ENCODE results near the gene MGAT4B.
A peak's percentile ranks its signal among the peaks of the same experiment; 100 is the strongest.
"Not testable (repeated sequence)": the region's sequence is repeated elsewhere in the genome, so short reads cannot be mapped to it uniquely, and the experiment has no call there.

The MGAT4B gene

DNA sequence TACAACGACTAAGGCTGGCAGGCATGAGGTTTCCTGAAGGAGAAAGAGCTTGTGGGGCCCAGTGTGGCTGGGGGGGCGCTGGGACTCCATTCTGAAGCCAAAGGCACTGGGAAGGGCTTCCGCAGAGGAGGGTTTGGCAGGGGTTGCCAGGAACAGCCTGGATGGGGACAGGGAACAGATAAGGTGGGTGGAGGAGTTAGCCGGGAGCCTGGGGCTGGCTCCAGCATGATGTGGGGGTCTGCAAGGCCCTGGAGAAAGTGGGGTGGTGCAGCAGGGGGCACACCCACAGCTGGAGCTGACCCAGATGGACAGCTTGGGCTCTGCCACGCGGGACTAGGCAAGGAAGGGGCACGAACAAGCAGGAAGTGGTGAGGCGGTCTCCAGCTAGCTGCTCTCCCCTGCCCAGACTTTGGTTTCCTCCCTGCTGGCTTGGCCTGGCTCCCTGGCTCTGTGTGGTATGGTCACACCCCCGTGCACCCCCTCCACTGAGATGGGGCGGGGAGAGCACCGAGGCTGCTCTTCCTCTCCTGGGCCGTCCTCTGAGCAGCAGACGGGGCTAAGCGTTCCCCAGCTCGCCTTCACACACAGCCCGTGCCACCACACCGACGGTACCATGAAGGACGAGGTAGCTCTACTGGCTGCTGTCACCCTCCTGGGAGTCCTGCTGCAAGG, 13.1 kb downstream of the MGAT4B start, which contains the start of gene LTC4S:
TSS of gene LTC4S (plus strand) at position 519 of the 672 bp plus-strand sequence. CDS start at position 614, 95 bp downstream.
- DNase-seq: peak; percentile 51

DNA sequence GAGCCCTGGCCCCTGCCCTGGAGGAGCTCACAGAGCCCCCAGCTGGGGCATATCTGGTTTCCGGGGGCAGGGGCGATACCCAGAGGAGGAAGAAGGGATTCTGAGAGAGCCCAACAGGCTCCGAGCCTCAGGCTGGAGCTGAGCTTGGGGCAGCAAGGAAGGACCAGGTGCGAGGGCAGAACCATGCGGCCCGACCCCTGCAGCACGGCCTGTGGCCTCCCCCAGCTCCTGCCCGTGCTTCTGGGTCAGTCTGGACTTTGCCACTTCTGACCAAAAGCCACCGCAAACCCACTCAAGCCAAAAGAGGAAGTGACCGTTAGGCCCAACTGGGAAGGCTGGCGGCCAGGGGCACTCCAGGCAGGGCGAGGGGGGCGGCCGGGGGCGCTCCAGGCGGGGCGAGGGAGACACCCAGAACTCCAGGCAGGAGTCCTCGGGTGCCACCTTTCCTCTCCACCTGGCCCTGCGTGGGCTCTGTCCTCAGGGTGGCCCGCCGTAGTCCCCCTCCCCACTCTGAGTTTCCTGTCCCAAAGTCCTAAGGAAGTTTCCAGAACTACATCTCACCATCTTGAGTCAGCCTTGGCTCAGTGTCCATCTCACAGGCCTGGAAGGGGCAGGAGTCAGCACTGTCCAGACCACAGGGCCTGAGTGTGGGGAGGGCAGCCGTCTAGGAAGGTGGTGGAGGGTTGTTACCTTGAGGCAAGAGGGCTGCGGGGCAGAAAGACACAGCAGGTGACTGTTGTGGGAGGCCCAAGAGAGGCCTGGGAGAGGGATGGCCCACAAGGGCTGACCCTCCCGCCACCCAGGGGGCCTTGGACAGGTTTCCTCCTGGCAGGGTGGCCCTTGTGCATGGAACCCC, 13.8 kb downstream of the MGAT4B start:
- no peak for DNase-seq

DNA sequence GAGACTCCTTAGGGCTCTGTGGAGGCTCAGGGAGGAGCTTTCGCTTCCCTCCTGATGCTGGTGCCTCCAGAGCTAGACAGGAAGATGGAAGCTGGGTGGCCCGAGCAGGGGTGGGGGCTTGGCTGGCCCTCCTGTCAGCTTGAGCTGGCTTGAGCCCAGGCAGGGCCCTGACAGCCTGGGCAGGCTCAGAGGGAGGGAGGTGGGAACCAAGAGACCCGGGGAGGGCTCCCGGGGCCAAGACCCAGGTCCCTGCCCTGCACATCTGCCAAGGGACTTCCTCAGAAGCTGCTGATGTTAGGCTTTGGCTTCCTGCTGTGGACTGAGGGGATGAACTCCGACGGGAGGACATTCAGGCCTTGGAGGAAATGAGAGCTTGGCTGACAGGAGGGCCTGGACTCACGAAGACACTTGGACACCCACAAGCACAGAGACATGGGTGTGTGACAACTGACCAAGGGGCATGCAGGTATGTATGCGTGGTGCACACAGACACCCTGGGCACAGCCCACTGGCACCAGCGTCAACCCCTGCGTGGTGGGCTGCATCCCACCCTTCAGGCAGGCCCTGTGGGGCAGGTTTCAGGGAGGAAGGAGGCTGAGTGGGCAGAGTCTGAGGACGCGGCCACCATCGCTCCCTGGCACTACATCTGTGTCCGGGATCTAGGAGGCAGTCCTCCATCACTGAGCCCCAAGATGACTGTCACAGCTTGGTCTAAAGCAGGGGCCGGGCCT, 14.6 kb downstream of the MGAT4B start:
- no peak for DNase-seq

DNA sequence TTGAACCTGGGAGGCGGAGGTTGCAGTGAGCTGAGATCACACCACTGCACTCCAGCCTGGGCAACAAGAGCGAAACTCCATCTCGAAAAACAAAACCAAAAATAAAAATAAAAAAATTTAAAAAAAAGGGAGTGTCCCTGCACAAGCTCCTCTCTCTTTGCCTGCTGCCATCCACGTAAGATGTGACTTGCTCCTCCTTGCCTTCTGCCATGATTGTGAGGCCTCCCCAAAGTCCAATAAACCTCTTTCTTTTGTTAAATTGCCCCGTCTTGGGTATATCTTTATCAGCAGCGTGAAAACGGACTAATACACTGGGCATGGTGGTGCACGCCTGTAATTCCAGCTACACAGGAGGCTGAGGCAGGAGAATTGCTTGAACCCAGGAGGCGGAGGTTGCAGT, 17.4 kb downstream of the MGAT4B start:
- not testable (repeated sequence) for DNase-seq

DNA sequence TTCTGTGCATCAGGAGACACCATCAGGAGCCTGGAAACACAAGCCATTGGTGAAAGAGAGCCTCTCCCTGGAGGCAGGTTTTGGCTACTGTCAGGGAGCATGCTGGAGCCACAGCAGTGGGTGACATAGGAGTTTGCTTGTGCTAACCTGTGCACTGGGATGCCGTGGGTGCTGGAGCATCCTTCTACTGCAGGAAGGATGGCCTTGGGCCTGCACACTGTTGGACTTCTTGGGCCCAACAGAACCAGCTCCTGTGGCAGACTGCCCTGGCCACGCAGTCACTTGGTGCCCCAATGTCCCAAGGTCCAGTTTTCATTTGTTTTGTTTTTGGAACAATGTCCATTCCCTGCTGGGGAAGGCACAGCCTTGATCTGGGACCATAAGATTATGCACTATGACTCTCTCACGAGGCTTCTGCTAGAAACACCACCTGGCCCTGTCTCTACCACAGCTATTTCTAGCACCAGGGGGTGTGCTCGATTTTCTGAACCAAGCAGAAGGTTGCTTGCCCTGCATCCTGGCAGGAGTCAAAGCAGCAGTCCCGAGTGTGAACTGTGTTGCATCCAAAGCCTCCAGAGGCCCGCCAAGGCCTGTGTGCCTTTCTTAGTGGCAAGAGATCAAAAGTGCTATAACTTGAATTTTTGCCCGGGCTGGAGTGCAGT, 18.3 kb downstream of the MGAT4B start:
- DNase-seq: no peak

DNA sequence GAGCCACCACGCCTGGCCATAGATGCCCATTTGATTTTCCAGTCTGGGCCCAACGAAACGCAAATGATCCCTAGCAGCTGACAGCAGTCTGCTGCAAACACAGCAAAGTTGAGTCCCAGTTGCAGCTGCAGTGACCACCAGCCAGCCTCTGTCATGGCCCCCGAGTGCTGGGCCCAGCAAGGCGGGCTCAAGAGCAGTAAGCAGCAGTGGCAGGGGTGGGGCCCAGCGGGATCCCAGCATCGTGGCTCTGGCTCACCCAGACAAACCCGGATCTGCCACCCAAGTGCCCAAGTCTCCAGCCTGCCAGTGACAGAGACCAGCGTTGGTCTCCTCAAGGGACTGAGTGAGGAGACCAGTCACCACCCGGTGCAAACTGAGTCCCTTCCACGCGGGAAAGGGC, 19.8 kb downstream of the MGAT4B start:
- no peak for DNase-seq

DNA sequence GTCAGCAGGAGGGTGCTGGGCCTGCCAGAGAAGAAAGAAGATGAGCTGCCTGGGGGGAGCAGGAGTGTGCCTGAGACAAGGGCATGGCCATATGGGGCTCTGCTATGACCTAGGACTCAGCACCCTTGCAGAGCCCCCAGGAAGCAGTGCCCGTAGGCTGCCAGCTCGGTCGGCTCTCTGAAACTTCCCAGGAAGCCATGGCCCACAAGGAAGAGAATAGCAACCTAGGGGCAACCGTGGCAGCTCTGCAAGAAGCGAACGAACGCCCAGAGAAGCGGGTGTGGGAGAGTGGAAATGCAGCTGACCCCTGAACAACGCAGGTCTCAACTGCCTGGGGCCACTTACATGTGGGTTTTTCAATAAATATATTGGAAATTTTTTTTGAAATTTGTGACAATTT, 23.5 kb downstream of the MGAT4B start:
- DNase-seq: no peak

DNA sequence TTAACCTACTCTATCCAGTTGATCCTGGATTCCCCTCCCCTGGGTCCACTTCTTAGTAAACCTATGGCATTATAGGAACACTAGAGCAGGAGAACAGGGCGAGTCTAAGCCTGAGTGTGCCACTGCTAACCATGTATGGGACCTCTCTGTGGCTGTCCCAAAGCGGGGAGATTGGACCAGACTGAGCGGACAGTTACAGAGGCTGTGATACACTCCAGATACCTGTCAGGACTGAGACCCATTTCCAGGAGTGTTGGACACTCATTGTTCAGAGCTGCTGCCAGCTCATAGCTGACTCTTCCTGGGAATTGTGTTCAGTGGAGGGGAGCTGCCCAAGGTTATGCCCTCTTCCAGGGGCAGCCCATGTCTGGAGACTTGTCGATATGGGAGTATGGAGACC, 24.8 kb downstream of the MGAT4B start:
- DNase-seq: no peak

DNA sequence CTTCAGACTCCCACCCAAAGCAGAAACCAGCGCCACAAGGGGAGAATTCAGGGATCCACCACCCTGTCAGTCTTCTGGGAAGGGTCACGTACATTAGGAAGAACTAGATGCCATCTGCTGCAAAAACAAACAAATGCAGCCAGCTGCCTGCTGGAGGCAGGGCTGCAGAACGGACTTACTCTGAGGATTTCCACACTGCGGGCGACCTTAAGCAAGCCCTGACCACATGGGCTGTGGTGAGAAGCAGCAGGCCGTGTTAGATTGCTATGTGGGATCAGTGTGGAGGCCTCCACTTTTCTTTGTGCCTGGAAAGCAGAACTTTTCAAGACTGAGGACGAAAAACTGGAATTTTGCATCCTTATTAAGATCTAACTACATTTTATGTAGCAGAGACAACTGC, 26.3 kb downstream of the MGAT4B start:
- no peak for DNase-seq

DNA sequence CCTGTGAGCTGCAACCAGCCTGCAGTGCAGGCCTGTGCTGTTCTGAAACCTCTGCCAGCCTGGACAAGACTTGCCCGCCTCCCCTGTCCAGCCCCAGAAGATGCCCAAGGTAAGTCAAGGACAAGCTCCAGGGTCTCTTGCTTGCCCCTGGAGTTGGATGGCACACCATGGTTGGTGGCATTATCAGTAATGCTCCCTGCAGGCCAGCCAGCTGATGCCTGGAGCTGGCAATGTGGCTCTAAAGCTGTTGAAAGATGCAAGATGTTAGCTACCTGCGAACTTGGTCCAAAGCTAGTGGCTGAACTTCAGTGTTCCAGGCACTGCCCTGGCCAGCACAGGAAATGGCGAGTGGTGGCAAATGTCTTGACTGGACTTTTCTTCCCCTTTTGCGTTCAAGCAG, 26.8 kb downstream of the MGAT4B start:
- no peak for DNase-seq

DNA sequence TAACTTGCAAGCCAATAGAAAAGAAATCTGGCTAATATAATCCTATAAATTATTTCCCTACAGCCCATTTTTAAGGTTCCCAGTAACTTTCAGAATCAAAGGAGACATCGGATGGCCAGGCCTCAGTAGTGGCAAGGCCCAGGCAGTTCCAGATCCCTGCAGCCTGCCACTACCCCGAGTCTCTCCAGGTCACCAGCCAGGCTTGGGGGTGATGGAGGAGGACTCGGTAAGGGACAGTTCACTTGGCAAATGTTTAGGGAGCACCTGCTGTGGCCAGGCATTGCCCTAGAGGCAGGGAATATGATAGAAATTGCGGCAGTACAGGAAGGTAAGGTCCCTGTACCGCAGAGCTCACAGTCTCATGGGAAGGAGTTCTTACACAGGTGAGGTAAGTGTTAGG, 28.1 kb downstream of the MGAT4B start:
- DNase-seq: no peak

DNA sequence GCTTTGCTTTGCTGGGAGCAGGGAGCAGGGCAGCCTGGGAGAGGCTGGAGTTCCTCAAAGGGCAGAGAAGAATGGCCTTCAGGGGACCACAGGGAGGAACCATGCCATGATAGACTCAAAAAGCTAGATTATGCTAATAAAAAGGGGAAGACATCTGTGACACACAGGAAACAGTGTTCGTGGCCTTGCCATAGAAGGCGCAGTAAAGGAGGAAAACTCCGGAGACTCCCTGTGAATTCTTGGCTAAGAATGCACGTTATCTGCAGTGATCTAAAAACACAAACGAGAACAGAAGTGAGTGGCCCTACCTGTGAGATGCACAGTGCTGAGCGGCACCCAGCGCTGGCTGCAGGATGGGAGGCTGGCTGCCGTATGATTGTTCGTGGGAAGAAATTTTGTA, 28.8 kb downstream of the MGAT4B start:
- no peak for DNase-seq

DNA sequence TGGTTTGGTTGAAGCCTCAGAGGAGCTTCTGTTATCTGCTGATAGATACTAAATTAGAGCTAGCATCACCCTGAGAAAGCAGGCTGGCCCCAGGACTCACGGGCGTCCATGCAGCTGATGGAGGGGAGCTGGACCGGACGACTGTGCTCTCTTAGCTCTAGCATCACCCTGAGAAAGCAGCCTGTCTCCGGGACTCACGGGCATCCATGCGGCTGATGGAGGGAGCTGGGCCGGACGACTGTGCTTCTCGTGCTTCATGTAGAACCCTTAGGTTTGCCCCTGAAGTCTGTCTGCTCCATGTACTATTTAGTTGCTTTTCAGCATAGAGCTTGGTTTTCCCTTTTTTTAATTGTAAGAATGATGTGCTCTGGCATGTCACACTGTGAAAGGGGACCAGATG, 29.2 kb downstream of the MGAT4B start:
- no peak for DNase-seq

DNA sequence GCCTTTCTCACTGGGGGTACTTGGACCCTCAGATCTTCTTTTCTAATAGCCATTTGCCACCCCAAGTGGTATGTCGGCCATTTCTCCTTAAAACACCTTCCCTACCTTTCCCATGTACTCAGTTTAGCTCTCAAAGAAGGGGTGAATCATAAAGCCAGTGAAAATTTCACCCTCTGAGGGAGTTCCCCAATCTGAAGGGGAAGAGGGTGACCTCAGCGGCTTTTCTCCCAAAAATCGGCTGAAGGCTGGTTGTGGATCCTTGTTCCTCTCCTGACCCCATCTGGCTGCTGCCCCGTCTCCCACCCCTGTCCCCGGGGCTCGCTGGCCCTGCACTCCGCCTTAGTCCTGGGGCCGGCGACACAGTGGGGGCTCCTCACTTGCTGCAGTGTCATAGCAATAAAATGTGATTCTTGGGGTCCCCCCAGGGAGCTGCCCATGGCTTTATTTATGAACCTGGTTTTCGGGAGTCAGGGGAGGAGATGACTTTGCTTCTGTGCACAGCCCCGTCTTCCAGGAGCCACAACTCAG, 30.2 kb downstream of the MGAT4B start:
- DNase-seq: no peak

DNA sequence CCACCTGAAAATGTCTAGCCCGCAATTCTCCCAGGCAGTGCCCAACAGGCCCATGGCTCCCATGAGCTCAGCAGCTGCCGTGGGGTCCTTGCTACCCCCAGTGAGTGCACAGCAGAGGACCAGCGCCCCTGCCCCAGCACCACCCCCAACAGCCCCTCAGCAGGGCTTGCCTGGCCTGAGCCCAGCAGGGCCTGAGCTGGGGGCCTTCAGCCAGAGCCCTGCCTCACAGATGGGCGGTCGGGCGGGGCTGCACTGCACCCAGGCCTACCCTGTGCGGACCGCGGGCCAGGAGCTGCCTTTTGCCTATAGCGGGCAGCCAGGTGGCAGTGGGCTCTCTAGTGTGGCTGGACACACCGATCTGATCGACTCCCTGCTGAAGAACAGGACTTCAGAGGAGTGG, 32.2 kb downstream of the MGAT4B start:
- no peak for DNase-seq

DNA sequence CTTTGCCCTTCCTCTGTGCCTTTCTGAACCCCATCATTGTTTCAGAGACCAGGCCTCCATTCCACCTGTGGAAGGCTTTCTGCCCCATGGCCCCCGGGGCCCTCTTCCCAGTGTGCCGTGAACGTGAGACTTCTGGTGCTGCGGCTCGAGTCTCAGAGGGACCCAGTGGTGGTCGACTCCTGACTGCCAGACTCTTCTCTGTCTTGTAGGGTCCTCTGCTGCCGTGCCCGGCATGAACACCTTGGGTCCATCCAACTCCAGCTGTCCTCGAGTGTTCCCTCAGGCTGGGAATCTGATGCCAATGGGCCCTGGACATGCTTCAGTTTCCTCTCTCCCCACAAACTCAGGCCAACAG, 33.0 kb downstream of the MGAT4B start:
- DNase-seq: no peak

DNA sequence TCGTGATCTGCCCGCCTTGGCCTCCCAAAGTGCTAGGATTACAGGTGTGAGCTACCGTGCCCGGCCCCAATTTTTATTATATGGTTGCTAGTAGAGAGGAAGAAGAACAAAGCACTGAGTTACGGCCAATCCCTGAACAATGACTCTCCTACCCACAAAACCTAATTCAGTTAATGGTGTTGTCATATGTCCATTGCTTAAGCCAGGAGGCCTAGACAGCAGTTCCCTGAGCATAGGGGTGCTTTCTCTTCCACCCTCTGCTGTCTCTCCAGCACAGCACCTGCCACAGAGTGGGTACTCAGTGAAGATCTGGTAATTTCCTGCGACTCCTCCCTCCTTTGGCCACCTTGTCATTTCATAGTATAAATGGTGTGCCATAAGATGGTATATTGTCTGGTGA, 34.3 kb downstream of the MGAT4B start:
- DNase-seq: no peak

DNA sequence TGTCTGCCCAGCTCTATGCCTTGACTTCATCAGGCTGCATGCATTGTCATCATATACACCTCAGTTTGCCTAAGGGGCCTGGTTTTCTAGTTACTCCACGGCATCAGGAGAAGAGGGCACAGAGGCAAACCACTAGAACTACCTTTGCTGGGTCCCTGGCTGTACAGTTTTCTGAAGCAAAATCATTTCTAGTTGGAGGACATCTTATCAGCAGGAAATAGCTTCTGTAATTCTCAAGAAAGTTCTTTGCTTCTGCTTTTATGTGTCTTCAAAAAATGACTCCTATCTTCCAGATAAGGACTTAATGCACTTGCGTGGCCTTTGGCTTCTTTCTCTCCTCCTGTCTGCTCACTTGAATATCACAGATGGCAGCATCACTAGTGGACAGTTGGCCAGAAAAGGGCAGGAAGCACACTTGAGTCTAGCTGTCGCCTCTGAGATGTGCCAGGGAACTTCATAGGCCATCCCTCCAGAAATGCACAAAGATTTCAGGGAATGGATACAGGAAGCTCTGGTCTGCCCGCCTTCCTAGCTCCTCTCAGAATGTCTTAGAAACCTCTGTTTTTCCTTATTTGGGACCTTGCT, 35.3 kb downstream of the MGAT4B start:
- no peak for DNase-seq

DNA sequence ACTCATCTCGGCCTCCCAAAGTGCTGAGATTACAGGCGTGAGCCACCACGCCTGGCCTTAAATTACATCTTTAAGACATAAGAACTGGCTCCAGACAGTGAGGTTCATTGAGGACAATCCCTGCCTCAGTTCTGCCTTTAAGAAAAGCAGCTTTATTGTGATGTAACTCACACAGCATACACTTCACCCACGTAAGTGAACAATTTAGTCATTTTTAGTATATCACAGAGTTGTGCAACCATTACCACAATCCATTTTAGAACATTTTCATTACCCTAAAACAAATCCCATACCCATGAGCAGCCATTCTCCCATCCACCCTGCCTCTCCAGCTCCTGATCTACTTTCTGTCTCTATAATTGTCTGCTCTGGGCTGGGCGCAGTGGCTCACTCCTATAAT, 36.9 kb downstream of the MGAT4B start:
- DNase-seq: no peak

DNA sequence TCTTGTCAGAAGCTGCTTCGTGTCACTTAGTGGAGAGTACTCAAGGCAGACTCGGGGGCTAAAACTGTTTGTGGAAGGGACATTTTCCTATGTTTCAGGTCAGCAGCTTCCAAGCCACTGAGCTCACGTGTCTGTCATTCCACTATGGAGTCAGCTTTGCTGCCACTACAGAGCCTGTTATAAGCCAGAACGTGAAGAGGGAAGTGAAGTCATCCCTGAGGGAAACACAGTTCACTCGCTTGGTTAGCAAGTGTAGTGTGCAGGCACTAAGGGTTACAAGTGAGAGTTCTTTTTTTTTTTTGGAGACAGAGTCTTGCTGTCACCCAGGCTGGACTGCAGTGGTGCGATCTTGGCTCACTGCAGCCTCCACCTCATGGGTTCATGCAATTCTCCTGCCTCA, 37.4 kb downstream of the MGAT4B start:
- DNase-seq: no peak

DNA sequence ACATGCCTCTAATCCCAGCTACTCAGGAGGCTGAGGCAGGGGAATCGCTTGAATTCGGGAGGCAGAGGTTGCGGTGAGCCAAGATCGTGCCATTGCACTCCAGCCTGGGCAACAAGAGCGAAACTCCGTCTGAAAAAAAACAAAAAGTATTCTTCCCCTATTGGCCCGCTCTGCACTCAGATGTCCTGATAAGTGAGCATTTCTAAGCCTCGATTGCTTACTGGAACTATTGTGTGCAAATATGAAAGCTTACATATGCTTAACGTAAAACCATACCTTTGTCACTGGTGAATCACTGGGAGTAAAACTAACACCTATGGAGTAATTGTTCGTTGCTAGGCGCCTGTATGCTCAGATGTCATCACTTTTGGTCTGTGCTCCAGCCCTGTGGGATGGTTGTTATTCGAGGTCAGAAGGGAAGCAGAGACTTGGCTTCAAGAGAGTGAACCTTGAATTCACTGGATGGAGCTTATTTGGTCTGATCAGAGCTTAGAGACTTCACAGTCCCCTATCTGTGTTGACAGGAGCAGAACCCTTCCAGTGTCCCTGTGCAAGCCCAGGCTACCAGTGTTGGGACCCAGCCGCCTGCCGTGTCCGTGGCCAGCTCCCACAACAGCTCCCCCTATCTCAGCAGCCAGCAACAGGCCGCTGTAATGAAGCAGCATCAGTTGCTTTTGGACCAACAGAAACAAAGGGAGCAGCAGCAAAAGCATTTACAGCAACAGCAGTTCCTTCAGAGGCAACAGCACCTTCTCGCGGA, 38.2 kb downstream of the MGAT4B start:
- no peak for DNase-seq
